RWPE2 (cell line): ENCODE measurements around the gene TCEANC.
A peak's percentile ranks its signal among the peaks of the same experiment; 100 is the strongest.

Source experiments
- ATAC-seq: fragments of 200-7000 bp; cut with Tn5 transposase; 3 replicates; pipeline ENCODE4 v1.9.1; 2021; ENCODE audit warnings: low read depth
- DNase-seq: peaks from one replicate; pipeline ENCODE4 v3.0.0-alpha.2; 2020; ENCODE audit warnings: low spot score
- H3K27ac ChIP-seq: fragments of 450-650 bp; 2 replicates; pipeline ENCODE4 v1.5.1; 2017; ENCODE audit warnings: mild to moderate bottlenecking; ENCODE audit not compliant: poor library complexity, severe bottlenecking
- H3K27me3 ChIP-seq: fragments of 250-450 bp; sonication (Bioruptor Pico); 2 replicates; pipeline ENCODE4 v1.5.1; 2021; ENCODE audit warnings: mild to moderate bottlenecking, moderate library complexity; ENCODE audit not compliant: insufficient read depth, poor library complexity, severe bottlenecking
- H3K36me3 ChIP-seq: fragments of 250-450 bp; sonication (Bioruptor Pico); 2 replicates; pipeline ENCODE4 v1.5.1; 2020; ENCODE audit warnings: low read depth, mild to moderate bottlenecking, moderate library complexity
- H3K4me1 ChIP-seq: fragments of 250-450 bp; sonication (Bioruptor Pico); 2 replicates; pipeline ENCODE4 v1.5.1; 2021; ENCODE audit warnings: mild to moderate bottlenecking, moderate library complexity; ENCODE audit not compliant: insufficient read depth, poor library complexity, severe bottlenecking
- H3K4me3 ChIP-seq: fragments of 250-450 bp; sonication (Bioruptor Pico); 2 replicates; pipeline ENCODE4 v1.5.1; 2021; ENCODE audit warnings: mild to moderate bottlenecking, moderate library complexity; ENCODE audit not compliant: severe bottlenecking
- H3K9me3 ChIP-seq: fragments of 250-450 bp; sonication (Bioruptor Pico); 2 replicates; pipeline ENCODE4 v1.5.1; 2021; ENCODE audit warnings: mild to moderate bottlenecking, moderate library complexity; ENCODE audit not compliant: severe bottlenecking
- CTCF ChIP-seq: fragments of 450-650 bp; IDR thresholded peaks from one replicate; pipeline ENCODE4 v1.5.1; 2017; ENCODE audit warnings: mild to moderate bottlenecking, moderate library complexity; ENCODE audit not compliant: poor library complexity, severe bottlenecking

Gene TCEANC

DNA sequence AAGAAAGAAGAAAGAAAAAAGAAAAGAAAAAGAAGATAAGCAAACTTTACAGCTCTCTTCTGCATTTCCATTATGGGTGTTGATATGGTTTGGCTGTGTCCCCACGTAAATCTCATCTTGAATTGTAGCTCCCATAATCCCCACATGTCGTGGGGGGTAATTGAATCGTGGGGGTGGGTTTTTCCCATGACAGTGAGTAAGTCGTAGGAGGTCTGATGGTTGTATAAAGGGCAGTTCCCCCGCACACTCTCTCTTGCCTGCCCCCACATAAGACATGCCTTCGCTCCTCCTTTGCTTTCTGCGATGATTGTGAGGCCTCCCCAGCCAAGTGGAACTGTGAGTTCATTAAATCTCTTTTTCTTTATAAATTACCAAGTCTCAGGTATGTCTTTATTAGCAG lies 28.7 kb downstream of the TCEANC start:
- no peak for DNase-seq
- no peaks in the 10 kb centered on the region for H3K9me3 ChIP-seq
- H3K27me3 ChIP-seq = no peaks in the 10 kb centered on the region
- TF ChIP-seq CTCF = no peak
- no peaks in the 10 kb centered on the region for H3K36me3 ChIP-seq
- H3K4me3 ChIP-seq = no peak overlapping the region
- ATAC-seq = no peak
- H3K4me1 ChIP-seq = peaks cover 5% of the 10 kb centered on the region
- no peak overlapping the region for H3K27ac ChIP-seq

- no peak overlapping the region for H3K27ac ChIP-seq
- no peaks in the 10 kb centered on the region for H3K36me3 ChIP-seq
- ATAC-seq (no peak), DNase-seq (no peak)
- H3K4me3 ChIP-seq = no peak overlapping the region
- H3K9me3 ChIP-seq = no peaks in the 10 kb centered on the region
- H3K27me3 ChIP-seq = no peaks in the 10 kb centered on the region
- TF ChIP-seq CTCF = no peak
- peaks cover 5% of the 10 kb centered on the region for H3K4me1 ChIP-seq
Observed at GRCh38 chrX:13684361-13684760, 31.4 kb downstream of the TCEANC start.

- Histone ChIP-seq H3K4me3 (no peak overlapping the region), H3K27ac (no peak overlapping the region), H3K36me3 (no peaks in the 10 kb centered on the region), H3K9me3 (no peaks in the 10 kb centered on the region), H3K27me3 (no peaks in the 10 kb centered on the region), H3K4me1 (peaks cover 5% of the 10 kb centered on the region)
- TF ChIP-seq CTCF = no peak
- ATAC-seq (peak; percentile 70), DNase-seq (no peak)
Observed at GRCh38 chrX:13685126-13685763, 32.3 kb downstream of the TCEANC start.

GRCh38 chrX:13687203-13687602 lies 34.3 kb downstream of the TCEANC start:
- Histone ChIP-seq H3K36me3 (no peaks in the 10 kb centered on the region), H3K4me3 (no peak overlapping the region), H3K9me3 (no peaks in the 10 kb centered on the region), H3K4me1 (peaks cover 5% of the 10 kb centered on the region), H3K27me3 (no peaks in the 10 kb centered on the region), H3K27ac (no peak overlapping the region)
- no peak for ATAC-seq
- DNase-seq = no peak
- no peak for TF ChIP-seq CTCF

DNA sequence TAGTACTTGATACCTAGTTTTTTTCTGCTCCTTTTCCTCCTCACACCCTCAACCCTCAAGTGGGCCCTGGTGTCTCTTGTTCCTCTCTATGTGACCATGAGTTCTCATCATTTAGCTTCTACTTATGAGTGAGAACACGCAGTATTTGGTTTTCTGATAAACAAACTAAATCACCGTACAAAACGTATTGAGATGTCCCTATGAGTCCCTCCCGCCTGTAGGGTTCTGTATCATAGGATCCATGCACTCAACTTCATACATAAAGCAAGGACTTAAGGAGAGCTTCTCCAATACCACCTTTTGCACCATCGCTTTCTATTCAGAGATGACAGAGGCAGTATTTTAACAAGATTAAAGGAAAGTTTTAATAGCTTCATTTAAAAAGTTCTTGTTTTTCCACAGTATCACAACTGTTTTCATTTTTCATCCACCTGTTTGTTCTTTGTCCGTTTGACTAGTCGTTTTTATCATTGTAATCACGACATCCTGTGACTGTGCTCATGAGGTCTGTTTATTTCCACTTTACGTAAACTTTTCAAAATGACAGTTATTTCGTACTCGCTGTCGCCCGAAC lies 35.5 kb downstream of the TCEANC start:
- no peaks in the 10 kb centered on the region for H3K9me3 ChIP-seq
- no peak for ATAC-seq
- peaks cover 17% of the 10 kb centered on the region for H3K4me1 ChIP-seq
- H3K4me3 ChIP-seq = peak overlapping the region; percentile 88
- H3K27me3 ChIP-seq = no peaks in the 10 kb centered on the region
- H3K27ac ChIP-seq = peak overlapping the region; percentile 64
- DNase-seq = no peak
- no peaks in the 10 kb centered on the region for H3K36me3 ChIP-seq
- TF ChIP-seq CTCF = no peak
